SK-N-MC (cell line): ENCODE measurements around the gene DYNC1I1.

Experiments
- EZH2 ChIP-seq: fragments of 200-600 bp; sonication (generic); IDR thresholded peaks from one replicate; pipeline ENCODE4 v1.6.1; 2017; ENCODE audit warnings: antibody characterized with exemption
- FOXP2 ChIP-seq: optimal IDR thresholded peaks from 2 replicates; pipeline ENCODE3; 2011; ENCODE audit warnings: mild to moderate bottlenecking, moderate library complexity; ENCODE audit not compliant: insufficient read depth; ENCODE audit errors: extremely low read length, control extremely low read depth
- POLR2AphosphoS5 ChIP-seq: IDR thresholded peaks from 2 replicates; pipeline ENCODE4 v1.6.1; 2012; ENCODE audit warnings: mild to moderate bottlenecking, low read depth, low read length, borderline replicate concordance

DNA sequence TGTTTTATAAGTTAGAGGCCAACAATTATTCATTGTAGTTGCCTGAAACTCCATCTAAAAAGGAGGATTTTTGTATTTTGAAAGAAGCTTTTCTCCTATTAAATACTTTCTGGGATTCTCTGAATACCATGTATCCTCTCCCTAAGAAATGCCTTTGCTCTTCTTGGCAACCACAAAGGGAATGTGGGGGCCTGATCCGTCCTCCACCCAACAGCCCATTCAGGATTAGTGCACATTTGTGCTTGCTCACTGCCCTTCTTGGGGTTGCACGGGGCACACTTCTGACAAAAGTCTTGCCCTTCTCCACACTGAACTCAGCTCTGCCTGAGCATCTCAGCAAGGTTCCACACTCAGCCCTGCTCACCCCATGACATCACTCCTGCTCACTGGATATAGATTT, 355.4 kb downstream of the DYNC1I1 start:
- TF ChIP-seq POLR2AphosphoS5 (no peak), EZH2 (no peak), FOXP2 (no peak)
